ENCODE measurements around the gene TTLL9.
"Not testable (repeated sequence)": the region's sequence is repeated elsewhere in the genome, so short reads cannot be mapped to it uniquely, and the experiment has no call there.

TTLL9 gene, protein sequence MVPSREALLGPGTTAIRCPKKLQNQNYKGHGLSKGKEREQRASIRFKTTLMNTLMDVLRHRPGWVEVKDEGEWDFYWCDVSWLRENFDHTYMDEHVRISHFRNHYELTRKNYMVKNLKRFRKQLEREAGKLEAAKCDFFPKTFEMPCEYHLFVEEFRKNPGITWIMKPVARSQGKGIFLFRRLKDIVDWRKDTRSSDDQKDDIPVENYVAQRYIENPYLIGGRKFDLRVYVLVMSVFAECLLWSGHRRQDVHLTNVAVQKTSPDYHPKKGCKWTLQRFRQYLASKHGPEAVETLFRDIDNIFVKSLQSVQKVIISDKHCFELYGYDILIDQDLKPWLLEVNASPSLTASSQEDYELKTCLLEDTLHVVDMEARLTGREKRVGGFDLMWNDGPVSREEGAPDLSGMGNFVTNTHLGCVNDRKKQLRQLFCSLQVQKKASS

DNA sequence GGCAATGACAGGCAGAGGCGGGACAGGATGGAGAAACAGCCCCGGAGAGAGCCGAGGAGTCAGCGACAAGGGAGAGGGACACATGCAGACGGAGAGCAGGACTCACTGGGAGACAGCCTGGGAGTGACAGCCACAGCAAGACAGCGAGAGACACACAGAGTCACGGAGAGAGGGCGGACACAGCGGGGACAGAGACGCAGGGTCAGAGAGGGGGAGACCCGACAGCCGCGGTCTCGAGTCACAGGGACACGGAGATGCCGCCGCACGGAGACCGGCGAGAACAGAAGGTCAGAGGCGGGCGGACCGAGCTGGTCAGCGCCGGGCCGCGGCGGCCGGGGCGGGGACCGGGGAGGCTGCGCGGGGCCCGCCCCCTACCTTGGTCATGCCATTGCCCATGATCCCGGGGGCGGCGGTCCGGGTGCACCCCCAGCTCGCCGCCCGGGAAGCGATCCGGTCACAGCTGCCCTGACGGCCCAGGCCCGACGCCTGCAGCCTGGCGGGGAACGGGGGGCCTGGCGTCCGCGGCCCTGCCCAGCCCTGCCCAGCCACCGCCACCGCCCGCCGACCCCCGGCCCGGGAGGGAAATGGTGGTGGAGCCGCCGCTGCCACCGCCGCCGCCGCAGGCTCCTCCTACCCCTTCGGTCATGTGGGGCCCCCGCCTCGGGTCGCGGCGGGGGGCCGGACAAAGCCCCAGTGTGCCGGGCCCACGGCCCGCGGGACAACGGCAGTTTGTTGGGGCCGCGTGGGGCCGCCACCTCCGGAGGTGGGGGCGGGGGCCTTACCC is at the start of gene TTLL9, which contains the start of gene DUSP15:
Gene TTLL9, plus strand, starts transcription at position 693 of the 784 bp plus-strand sequence. CDS start 493 bp downstream, outside the sequence.
Gene DUSP15, minus strand, starts transcription at position 586 of the 784 bp plus-strand sequence. Its CDS starts 190 bp downstream, at position 396.
- Histone ChIP-seq H3K79me2 (ENCODE audit: control insufficient read depth, insufficient read depth, low read length, unreplicated experiment) (no peaks in the 10 kb centered on the region), H3K27ac (ENCODE audit: low read depth, low read length) (no peak within 1 kb of the TSS), H3K4me1 (ENCODE audit: control insufficient read depth, insufficient read depth, low read length, unreplicated experiment) (peaks cover 4% of the 10 kb centered on the region), H3K4me3 (ENCODE audit: low read depth, low read length) (peak within 1 kb of the TSS; percentile 79), H2AFZ (ENCODE audit: low read length, unreplicated experiment) (peak within 1 kb of the TSS; percentile 66), H3K36me3 (ENCODE audit: insufficient read depth, low read length) (no peaks in the 10 kb centered on the region), H3K27me3 (ENCODE audit: insufficient read depth, low read length) (peaks cover 30% of the 10 kb centered on the region)

DNA sequence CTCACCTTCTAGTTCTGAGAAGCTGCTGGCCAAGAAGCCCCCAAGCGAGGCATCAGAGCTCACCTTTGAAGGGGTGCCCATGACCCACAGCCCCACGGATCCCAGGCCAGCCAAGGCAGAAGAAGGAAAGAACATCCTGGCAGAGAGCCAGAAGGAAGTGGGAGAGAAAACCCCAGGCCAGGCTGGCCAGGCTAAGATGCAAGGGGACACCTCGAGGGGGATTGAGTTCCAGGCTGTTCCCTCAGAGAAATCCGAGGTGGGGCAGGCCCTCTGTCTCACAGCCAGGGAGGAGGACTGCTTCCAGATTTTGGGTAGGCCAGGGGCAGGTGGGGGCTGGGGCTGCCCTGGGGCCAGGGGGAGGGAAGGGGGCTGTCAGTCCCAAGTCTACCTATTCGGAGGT is 49.0 kb upstream of the TTLL9 start:
- H3K27me3 ChIP-seq (ENCODE audit: insufficient read depth, low read length): no peaks in the 10 kb centered on the region
- H3K4me1 ChIP-seq (ENCODE audit: control insufficient read depth, insufficient read depth, low read length, unreplicated experiment): peaks cover 10% of the 10 kb centered on the region
- H2AFZ ChIP-seq (ENCODE audit: low read length, unreplicated experiment): no peak overlapping the region
- H3K36me3 ChIP-seq (ENCODE audit: insufficient read depth, low read length): no peaks in the 10 kb centered on the region
- H3K27ac ChIP-seq (ENCODE audit: low read depth, low read length): no peak overlapping the region
- H3K4me3 ChIP-seq (ENCODE audit: low read depth, low read length): no peak overlapping the region
- H3K79me2 ChIP-seq (ENCODE audit: control insufficient read depth, insufficient read depth, low read length, unreplicated experiment): no peaks in the 10 kb centered on the region

DNA sequence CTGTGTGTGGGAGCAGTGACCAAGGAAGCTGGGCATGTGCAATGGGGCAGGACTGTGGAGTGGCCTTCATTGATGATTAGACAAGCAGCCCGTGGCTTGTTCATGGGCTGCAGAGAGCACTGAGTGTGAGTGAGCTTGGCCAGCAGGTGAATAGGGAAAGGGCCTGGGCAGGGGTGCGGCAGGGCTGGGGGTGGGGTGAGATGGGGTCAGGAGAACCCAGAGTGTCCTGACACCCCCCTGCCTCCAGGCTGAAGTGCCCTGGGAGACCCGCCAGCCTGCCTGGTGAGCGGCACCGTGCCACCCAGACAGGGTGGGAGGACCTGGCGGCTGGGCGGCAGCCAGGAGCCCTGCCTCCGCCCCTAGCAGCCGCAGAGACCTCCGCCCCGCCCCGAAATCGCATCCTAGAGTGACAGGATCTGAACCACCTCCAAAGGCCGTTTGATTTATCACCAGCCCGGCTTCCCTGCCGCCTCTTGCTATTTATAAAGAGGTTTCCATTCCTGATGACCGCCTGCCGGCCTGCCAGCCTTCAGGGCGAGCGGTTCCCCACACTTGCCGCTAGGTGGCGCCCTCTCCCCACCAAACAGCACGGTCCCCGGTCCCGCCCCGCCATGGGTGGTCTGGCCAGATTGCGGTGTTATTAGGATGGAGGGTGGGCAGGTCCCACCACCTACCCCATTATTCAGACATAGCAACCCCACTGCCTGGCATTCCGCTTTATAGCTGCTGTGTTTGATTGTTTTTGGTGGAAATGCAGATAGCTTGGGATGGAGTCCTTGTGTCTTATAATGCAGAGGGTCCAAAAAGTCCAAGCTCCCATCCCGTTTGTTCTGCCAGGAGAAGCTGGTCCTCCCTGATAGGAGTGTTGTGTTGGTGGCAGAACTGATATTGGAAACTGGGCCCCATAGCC is 47.8 kb upstream of the TTLL9 start:
- H3K4me3 ChIP-seq (ENCODE audit: low read depth, low read length): no peak overlapping the region
- peaks cover 10% of the 10 kb centered on the region for H3K4me1 ChIP-seq (ENCODE audit: control insufficient read depth, insufficient read depth, low read length, unreplicated experiment)
- no peaks in the 10 kb centered on the region for H3K79me2 ChIP-seq (ENCODE audit: control insufficient read depth, insufficient read depth, low read length, unreplicated experiment)
- no peak overlapping the region for H2AFZ ChIP-seq (ENCODE audit: low read length, unreplicated experiment)
- no peaks in the 10 kb centered on the region for H3K36me3 ChIP-seq (ENCODE audit: insufficient read depth, low read length)
- no peaks in the 10 kb centered on the region for H3K27me3 ChIP-seq (ENCODE audit: insufficient read depth, low read length)
- no peak overlapping the region for H3K27ac ChIP-seq (ENCODE audit: low read depth, low read length)

DNA sequence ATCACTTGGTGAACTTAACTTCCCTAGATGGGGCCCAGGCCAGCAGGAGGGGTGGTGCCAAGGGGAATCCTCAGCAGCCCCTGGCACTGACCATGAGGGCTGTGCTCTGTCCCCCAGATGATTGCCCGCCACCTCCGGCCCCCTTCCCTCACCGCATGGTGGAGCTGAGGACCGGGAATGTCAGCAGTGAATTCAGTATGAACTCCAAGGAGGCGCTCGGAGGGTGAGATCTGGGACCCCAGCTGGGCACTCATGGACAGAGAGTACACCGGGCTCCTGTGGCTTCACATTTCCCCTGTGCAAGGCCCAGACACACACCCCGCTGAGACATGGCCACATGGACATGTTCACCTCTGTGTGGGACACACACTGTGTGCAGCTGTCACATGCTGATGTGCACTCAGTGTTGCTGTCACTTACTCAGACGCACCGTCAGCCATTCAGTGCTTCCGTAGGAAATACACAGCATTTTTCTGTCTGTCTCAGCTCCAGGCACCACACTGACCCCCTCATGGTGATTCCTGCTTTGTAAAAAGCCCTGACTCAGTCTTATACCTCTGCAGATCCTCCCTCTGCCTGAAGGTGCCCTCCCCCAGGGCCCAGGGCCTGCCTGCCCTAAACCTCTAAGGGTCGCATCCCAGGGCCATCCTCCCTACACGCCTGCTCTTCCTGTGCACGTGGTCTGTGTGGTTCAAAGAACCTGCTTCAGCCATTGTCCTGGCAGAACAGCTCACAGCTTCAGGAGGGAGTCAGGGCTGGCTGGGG is 46.9 kb upstream of the TTLL9 start:
- Histone ChIP-seq H3K27me3 (ENCODE audit: insufficient read depth, low read length) (no peaks in the 10 kb centered on the region), H2AFZ (ENCODE audit: low read length, unreplicated experiment) (no peak overlapping the region), H3K36me3 (ENCODE audit: insufficient read depth, low read length) (no peaks in the 10 kb centered on the region), H3K27ac (ENCODE audit: low read depth, low read length) (no peak overlapping the region), H3K4me1 (ENCODE audit: control insufficient read depth, insufficient read depth, low read length, unreplicated experiment) (peaks cover 10% of the 10 kb centered on the region), H3K4me3 (ENCODE audit: low read depth, low read length) (no peak overlapping the region), H3K79me2 (ENCODE audit: control insufficient read depth, insufficient read depth, low read length, unreplicated experiment) (no peaks in the 10 kb centered on the region)

DNA sequence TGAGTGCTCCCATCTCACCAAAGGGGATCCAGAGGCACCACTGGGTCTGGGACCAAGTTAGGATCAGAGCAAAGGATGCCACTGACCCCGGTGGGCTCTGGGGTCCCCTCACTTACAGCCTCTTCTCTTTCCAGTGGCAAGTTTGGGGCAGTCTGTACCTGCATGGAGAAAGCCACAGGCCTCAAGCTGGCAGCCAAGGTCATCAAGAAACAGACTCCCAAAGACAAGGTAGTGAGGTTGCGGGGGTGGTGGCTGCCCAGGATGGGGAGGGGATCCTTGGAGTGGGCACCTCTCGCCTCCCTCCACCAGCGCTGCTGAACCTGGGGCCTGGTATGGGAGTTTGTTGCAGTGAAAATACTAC is 46.3 kb upstream of the TTLL9 start:
- no peaks in the 10 kb centered on the region for H3K36me3 ChIP-seq (ENCODE audit: insufficient read depth, low read length)
- H3K27me3 ChIP-seq (ENCODE audit: insufficient read depth, low read length): no peaks in the 10 kb centered on the region
- H3K4me1 ChIP-seq (ENCODE audit: control insufficient read depth, insufficient read depth, low read length, unreplicated experiment): peaks cover 10% of the 10 kb centered on the region
- no peaks in the 10 kb centered on the region for H3K79me2 ChIP-seq (ENCODE audit: control insufficient read depth, insufficient read depth, low read length, unreplicated experiment)
- no peak overlapping the region for H3K4me3 ChIP-seq (ENCODE audit: low read depth, low read length)
- no peak overlapping the region for H3K27ac ChIP-seq (ENCODE audit: low read depth, low read length)
- H2AFZ ChIP-seq (ENCODE audit: low read length, unreplicated experiment): no peak overlapping the region

DNA sequence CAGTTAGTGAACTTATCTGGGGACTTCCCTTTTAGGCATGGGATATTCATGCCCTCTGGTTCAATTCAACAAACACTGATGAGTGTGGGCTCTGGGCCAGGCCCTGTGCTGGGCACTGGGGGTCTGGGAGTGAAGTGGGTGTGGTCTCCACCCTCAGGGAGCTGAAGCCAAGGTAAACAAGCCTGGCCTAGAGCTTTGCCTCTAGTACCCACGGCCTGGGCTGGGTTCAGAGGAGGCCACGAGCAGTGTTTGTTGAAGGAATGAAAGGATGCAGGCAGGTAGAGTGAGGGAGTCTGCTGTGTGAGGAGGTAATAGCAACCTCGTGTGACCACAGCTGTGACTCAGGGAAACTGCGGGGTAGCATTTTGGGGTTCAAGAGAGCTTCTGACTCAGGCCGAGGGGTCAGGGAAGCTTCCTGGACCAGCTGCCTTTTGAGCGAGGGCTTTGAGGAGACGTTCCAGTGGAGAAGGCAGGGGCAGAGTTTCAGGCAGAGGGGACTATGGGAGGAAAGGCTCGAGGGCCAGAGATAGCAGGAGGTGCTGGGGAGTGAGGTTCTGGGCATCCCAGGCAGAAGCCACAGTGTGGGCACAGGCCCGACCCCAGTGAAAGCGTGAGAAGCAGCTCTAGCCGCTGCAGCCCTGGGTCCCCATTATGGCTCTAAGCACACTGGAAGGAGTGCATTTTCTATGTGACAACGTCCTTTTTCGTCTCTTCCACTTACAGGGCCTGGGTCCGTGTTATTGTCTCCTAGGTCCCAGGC is 45.7 kb upstream of the TTLL9 start:
- Histone ChIP-seq H3K27ac (ENCODE audit: low read depth, low read length) (no peak overlapping the region), H3K4me3 (ENCODE audit: low read depth, low read length) (no peak overlapping the region), H3K79me2 (ENCODE audit: control insufficient read depth, insufficient read depth, low read length, unreplicated experiment) (no peaks in the 10 kb centered on the region), H3K27me3 (ENCODE audit: insufficient read depth, low read length) (no peaks in the 10 kb centered on the region), H2AFZ (ENCODE audit: low read length, unreplicated experiment) (no peak overlapping the region), H3K36me3 (ENCODE audit: insufficient read depth, low read length) (no peaks in the 10 kb centered on the region), H3K4me1 (ENCODE audit: control insufficient read depth, insufficient read depth, low read length, unreplicated experiment) (peaks cover 10% of the 10 kb centered on the region)

DNA sequence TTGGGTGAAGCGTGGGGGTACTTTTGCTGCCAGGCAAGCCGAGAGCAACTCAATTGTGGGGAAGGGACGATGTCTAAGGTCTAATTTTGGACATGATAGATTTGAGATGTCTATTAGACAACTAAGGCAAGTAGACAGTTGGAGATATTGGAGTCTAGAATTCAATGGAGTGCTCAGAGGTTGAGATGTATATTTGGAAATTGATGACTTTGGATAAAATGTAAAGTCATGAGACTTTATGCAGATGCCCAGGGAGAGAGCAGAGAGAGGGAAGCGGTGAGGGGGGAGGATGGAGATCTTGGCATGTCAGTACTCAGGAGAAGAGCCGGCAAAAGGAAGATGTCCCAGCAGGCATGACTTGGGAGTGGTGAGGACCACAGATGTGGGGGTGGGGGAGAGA is 44.4 kb upstream of the TTLL9 start:
- peaks cover 10% of the 10 kb centered on the region for H3K4me1 ChIP-seq (ENCODE audit: control insufficient read depth, insufficient read depth, low read length, unreplicated experiment)
- no peaks in the 10 kb centered on the region for H3K27me3 ChIP-seq (ENCODE audit: insufficient read depth, low read length)
- no peaks in the 10 kb centered on the region for H3K36me3 ChIP-seq (ENCODE audit: insufficient read depth, low read length)
- H3K4me3 ChIP-seq (ENCODE audit: low read depth, low read length): no peak overlapping the region
- H3K27ac ChIP-seq (ENCODE audit: low read depth, low read length): no peak overlapping the region
- no peak overlapping the region for H2AFZ ChIP-seq (ENCODE audit: low read length, unreplicated experiment)
- no peaks in the 10 kb centered on the region for H3K79me2 ChIP-seq (ENCODE audit: control insufficient read depth, insufficient read depth, low read length, unreplicated experiment)

DNA sequence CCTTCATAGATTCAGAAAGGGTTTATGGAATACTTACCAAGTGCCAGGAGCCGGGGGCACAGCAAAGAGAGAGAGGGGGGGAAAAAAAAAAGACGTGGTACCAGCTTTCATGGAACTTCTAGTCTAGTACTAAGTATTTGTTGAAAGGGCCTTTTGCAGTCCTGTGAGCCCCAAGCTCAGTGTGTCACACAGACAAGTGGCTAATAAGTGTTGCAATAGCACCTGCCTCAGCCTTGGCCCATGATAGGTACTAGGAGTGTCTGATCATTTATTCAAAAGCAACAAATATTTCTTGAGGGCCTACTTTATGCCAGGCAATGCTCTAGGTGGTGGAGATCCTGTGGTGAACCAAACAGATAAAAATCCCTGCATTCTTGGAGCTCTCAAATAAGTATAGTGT is 43.4 kb upstream of the TTLL9 start:
- H3K4me3 ChIP-seq (ENCODE audit: low read depth, low read length): no peak overlapping the region

DNA sequence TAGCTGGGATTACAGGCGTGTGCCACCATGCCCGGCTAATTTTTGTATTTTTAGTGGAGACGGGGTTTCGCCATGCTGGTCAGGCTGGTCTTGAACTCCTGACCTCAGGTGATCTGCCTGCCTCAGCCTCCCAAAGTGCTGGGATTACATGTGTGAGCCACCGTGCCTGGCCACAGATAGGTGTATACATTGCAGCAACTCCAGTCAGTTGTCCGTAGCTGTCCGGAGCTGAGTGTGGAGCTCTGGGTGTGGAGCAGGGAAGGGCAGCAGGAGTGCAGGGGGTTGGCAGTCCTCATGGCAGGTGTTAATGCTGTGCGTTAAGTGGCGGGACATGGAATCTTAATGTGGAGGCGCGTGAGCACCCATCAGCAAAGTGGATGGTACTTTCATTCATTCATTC is 42.4 kb upstream of the TTLL9 start:
- H3K27ac ChIP-seq (ENCODE audit: low read depth, low read length); H3K4me1 ChIP-seq (ENCODE audit: control insufficient read depth, insufficient read depth, low read length, unreplicated experiment); H3K79me2 ChIP-seq (ENCODE audit: control insufficient read depth, insufficient read depth, low read length, unreplicated experiment): not testable (repeated sequence)

More for the DNA sequence above, 43.4 kb upstream of the TTLL9 start:
- H3K27ac ChIP-seq (ENCODE audit: low read depth, low read length): no peak overlapping the region
- no peaks in the 10 kb centered on the region for H3K27me3 ChIP-seq (ENCODE audit: insufficient read depth, low read length)
- H2AFZ ChIP-seq (ENCODE audit: low read length, unreplicated experiment): no peak overlapping the region
- H3K79me2 ChIP-seq (ENCODE audit: control insufficient read depth, insufficient read depth, low read length, unreplicated experiment): no peaks in the 10 kb centered on the region
- no peaks in the 10 kb centered on the region for H3K36me3 ChIP-seq (ENCODE audit: insufficient read depth, low read length)
- peaks cover 10% of the 10 kb centered on the region for H3K4me1 ChIP-seq (ENCODE audit: control insufficient read depth, insufficient read depth, low read length, unreplicated experiment)

More for the DNA sequence above, 42.4 kb upstream of the TTLL9 start:
- H3K27me3 ChIP-seq (ENCODE audit: insufficient read depth, low read length); H2AFZ ChIP-seq (ENCODE audit: low read length, unreplicated experiment); H3K4me3 ChIP-seq (ENCODE audit: low read depth, low read length); H3K36me3 ChIP-seq (ENCODE audit: insufficient read depth, low read length): not testable (repeated sequence)
